Smooth muscle cell (in vitro differentiated cells): Measurements from ENCODE around the gene TPBG. TPM values are rescaled to one million over a fixed set of nuclear protein-coding genes. Genes with fewer than 3 reads are reported as not detected.

Source experiments
- DNase-seq: peaks from one replicate; lab custom pipeline; 2025; ENCODE audit not compliant: unreplicated experiment; lab: John Stamatoyannopoulos, UW
- H2AFZ ChIP-seq: fragments of 200-600 bp; sonication (generic); 2 replicates; pipeline ENCODE4 v1.6.0; 2016; ENCODE audit warnings: antibody characterized with exemption, low read depth, mild to moderate bottlenecking
- H3F3A ChIP-seq: fragments of 200-600 bp; sonication (generic); 2 replicates; pipeline ENCODE4 v1.6.0; 2017; ENCODE audit warnings: antibody characterized with exemption, low read depth
- H3K27ac ChIP-seq: fragments of 200-600 bp; sonication (generic); 2 replicates; pipeline ENCODE4 v1.5.1; 2016; ENCODE audit warnings: low read depth, mild to moderate bottlenecking
- H3K27me3 ChIP-seq: fragments of 200-600 bp; sonication (generic); 2 replicates; pipeline ENCODE4 v1.6.1; 2016; ENCODE audit warnings: low read depth, mild to moderate bottlenecking
- H3K36me3 ChIP-seq: fragments of 200-600 bp; sonication (generic); 2 replicates; pipeline ENCODE4 v1.5.1; 2016; ENCODE audit warnings: low read depth
- H3K4me1 ChIP-seq: fragments of 200-600 bp; sonication (generic); 2 replicates; pipeline ENCODE4 v1.5.1; 2016; ENCODE audit warnings: low read depth
- H3K4me2 ChIP-seq: fragments of 200-600 bp; sonication (generic); 2 replicates; pipeline ENCODE4 v1.6.0; 2016; ENCODE audit warnings: mild to moderate bottlenecking
- H3K4me3 ChIP-seq: fragments of 200-600 bp; sonication (generic); 2 replicates; pipeline ENCODE4 v1.5.1; 2016; ENCODE audit warnings: mild to moderate bottlenecking
- H3K79me2 ChIP-seq: fragments of 200-600 bp; sonication (generic); 2 replicates; pipeline ENCODE4 v1.6.0; 2016; ENCODE audit warnings: low read depth, mild to moderate bottlenecking
- H3K9ac ChIP-seq: fragments of 200-600 bp; sonication (generic); 2 replicates; pipeline ENCODE4 v1.6.0; 2016; ENCODE audit warnings: low read depth
- H3K9me3 ChIP-seq: fragments of 200-600 bp; sonication (generic); replicated peaks from 2 replicates; pipeline ENCODE4 v1.5.1; 2016; ENCODE audit warnings: low read depth
- H4K20me1 ChIP-seq: fragments of 200-600 bp; sonication (generic); 2 replicates; pipeline ENCODE4 v1.6.0; 2016; ENCODE audit warnings: low read depth
- CTCF ChIP-seq: fragments of 200-600 bp; sonication (generic); IDR thresholded peaks from 2 replicates; pipeline ENCODE4 v1.5.1; 2017; ENCODE audit warnings: borderline replicate concordance, mild to moderate bottlenecking, antibody characterized with exemption; ENCODE audit not compliant: insufficient read depth, poor library complexity, severe bottlenecking
- WGBS: methylation state at CpG from one replicate; pipeline ENCODE4 v1.1.7; 2016; ENCODE audit warnings: low lambda C conversion rate; 5-methylcytosine and 5-hydroxymethylcytosine counted together
- polyA plus RNA-seq: library from polyadenylated mRNA; unstranded; fragments of >200 nt; fragmentation: Nextera tagmentation; extraction: Ambion mirVana; gene quantifications from 2 replicates; pipeline ENCODE4 v1.2.1, GENCODE V29; 2016
- total RNA-seq: library from RNA; depleted of rRNA; stranded (reverse); fragments of >200 nt; gene quantifications from 2 replicates; pipeline ENCODE4 v1.2.3, GENCODE V29; 2014

Gene TPBG
- total and polyA plus RNA-seq, 2 experiments from 2014 or later, result 26.1 to 52.6 TPM

GRCh38 chr6:82364087-82365015 is 734 bp downstream of the TPBG start:
- H4K20me1 ChIP-seq, result peaks cover 19% of the 10 kb centered on the region
- H3K27me3 ChIP-seq, result peaks cover 6% of the 10 kb centered on the region
- H3K4me1 ChIP-seq, result peaks cover 23% of the 10 kb centered on the region
- H2AFZ ChIP-seq, result peak overlapping the region; percentile 92
- no peaks in the 10 kb centered on the region for H3K9me3 ChIP-seq
- H3K9ac ChIP-seq, result peak overlapping the region; percentile 86
- peak overlapping the region; percentile 73 for H3K4me3 ChIP-seq
- H3F3A ChIP-seq, result no peaks in the 10 kb centered on the region
- peaks cover 25% of the 10 kb centered on the region for H3K79me2 ChIP-seq
- DNase-seq, result peak; percentile 35
- no peaks in the 10 kb centered on the region for H3K36me3 ChIP-seq
- H3K4me2 ChIP-seq, result peak overlapping the region; percentile 92
- no peak for TF ChIP-seq CTCF
- H3K27ac ChIP-seq, result peak overlapping the region; percentile 83
- 2% methylated on average over 56 of the region's 88 CpGs for WGBS

GRCh38 chr6:82365016-82365795 is 1.6 kb downstream of the TPBG start:
- TF ChIP-seq CTCF, result no peak
- H3K4me3 ChIP-seq, result peak overlapping the region; percentile 73
- peaks cover 25% of the 10 kb centered on the region for H3K79me2 ChIP-seq
- peak overlapping the region; percentile 92 for H3K4me2 ChIP-seq
- 6% methylated on average over 56 of the region's 67 CpGs for WGBS
- no peak overlapping the region for H3K27ac ChIP-seq
- H3K36me3 ChIP-seq, result no peaks in the 10 kb centered on the region
- H3K9ac ChIP-seq, result peak overlapping the region; percentile 86
- no peaks in the 10 kb centered on the region for H3K9me3 ChIP-seq
- peaks cover 27% of the 10 kb centered on the region for H3K4me1 ChIP-seq
- no peaks in the 10 kb centered on the region for H3F3A ChIP-seq
- H4K20me1 ChIP-seq, result peaks cover 19% of the 10 kb centered on the region
- peaks cover 6% of the 10 kb centered on the region for H3K27me3 ChIP-seq
- H2AFZ ChIP-seq, result peak overlapping the region; percentile 92
- peak; percentile 30 for DNase-seq

- H3K4me2 ChIP-seq, result peak overlapping the region; percentile 13
- peaks cover 25% of the 10 kb centered on the region for H3K79me2 ChIP-seq
- H3K27me3 ChIP-seq, result peaks cover 2% of the 10 kb centered on the region
- H3K36me3 ChIP-seq, result no peaks in the 10 kb centered on the region
- H3K4me1 ChIP-seq, result peaks cover 22% of the 10 kb centered on the region
- H2AFZ ChIP-seq, result no peak overlapping the region
- TF ChIP-seq CTCF, result no peak
- peaks cover 19% of the 10 kb centered on the region for H4K20me1 ChIP-seq
- H3F3A ChIP-seq, result no peaks in the 10 kb centered on the region
- no peaks in the 10 kb centered on the region for H3K9me3 ChIP-seq
- H3K4me3 ChIP-seq, result no peak overlapping the region
- no peak for DNase-seq
- H3K9ac ChIP-seq, result no peak overlapping the region
- H3K27ac ChIP-seq, result no peak overlapping the region
Measured at GRCh38 chr6:82367704-82368103, 4.1 kb downstream of the TPBG start.
